Activated gamma-delta T cell (primary cell): ENCODE results near the gene TM9SF1.

Experiments used
- DNase-seq: peaks from one replicate; lab custom pipeline; 2025; lab: John Stamatoyannopoulos, UW

The TM9SF1 gene

GRCh38 chr14:24197056-24197450 is 1.8 kb upstream of the TM9SF1 start:
- no peak for DNase-seq

DNA sequence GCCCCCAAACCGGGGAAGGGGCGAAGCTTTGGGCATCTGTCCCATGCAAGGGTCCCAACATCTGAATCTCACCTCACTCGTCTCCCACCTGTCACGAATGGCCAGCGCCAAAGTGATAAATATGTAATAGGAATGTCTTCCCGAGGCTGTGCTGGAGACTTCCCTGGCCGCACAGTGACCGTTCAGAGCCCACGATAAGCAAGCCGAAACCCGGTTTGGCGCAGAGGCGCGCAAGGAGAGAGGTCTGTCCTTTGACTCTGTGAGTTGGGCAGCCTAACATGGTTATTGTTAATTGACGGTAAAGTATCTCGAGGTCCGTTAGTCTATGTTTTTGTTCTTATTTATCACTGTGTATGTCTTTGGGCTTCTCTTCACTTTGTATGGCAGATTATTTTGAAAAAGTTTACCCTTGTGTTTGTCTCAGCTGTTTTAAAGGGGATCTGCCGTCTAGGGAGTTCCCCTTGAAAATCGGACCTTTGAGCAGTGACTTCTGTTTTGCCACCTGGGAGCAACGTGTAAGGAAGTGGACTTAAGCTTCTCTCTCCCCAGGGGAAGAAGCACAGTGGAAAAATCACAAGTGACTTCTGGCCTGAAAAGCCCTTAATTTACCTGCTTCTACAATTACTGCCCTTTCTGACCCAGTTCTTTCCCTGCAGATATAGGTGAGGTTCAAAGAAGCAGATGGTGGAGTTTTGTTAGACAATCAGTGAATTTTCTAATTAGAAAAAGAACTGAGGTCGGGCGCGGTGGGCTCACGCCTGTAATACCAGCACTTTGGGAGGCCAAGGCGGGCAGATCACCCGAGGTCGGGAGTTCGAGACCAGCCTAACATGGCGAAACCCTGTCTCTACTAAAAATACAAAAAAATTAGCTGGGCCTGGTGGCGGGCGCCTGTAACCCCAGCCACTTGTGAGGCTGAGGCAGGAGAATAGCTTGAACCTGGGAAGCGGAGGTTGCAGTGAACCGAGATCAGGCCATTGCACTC is 1.1 kb upstream of the TM9SF1 start:
- no peak for DNase-seq

GRCh38 chr14:24194873-24195185 is 412 bp downstream of the TM9SF1 start:
- no peak for DNase-seq

DNA sequence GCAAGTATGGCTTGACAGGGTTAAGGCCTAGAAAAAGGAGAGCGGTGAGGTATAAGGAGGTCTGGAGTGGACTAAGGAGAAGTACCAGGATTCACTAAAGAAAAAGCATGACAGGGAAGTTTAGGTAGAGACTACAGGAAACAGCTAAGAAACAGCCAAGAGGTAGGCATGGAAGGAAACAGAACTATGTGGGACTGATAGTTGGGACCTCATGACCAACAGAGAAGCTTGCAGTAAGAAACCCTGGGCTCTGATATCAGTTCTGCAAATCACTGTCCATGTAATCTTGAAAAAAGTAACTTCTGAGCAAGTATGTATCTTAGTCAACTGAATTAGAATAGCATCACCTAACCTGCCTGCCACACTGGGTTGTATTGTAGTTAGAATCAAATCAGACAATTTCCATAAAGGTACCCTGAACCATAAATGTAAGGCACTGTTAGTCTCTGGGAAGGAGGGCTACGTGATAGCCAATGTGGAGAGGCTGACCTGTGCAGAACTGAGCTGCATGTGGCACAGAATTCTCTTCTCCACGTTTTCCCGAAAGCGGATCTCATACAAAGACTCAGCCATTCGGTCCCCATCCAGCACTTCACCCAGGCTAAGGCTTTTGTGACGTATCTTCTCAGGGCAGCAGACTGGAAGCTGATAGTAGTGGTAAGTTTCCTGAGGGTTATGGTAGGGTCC is 912 bp downstream of the TM9SF1 start:
- no peak for DNase-seq

DNA sequence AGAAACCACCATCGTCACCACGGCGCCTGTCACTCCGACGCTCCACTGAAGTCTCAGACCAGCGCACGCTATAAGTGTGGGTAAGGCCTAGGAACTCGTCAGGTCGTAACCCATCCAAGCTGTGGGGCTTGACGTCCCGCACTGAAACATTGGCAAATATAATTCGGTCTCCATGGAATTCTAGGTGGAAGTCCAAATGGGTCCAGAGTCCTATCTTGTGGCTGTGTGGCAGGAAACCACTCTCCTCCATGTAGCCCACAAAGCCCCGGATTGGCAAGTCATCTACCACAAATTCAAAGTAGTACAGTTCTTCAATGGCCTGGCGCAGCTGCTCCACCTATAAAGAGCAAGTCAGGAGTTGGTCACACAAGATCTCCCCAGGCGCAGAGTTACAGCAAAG is 2.3 kb downstream of the TM9SF1 start:
- no peak for DNase-seq

DNA sequence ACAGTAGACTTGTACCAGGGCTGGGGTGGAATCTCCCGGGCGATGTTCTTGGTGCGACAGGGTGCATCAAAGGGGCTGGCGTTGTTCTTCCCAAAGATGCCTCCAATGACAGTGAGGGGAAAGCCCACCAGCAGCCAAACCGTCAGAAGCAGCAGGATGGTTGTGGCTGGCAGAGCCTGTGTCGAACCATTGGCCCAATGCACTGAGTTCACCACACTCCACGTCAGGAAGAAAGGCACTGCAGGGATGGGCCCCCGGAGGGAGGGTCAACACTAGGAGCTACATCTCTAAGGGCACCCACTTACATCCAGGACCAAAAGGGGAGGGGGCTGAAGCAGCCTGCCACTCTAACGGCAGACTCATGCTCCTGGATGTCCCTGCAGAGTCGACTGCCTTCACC is 4.8 kb downstream of the TM9SF1 start:
- no peak for DNase-seq

DNA sequence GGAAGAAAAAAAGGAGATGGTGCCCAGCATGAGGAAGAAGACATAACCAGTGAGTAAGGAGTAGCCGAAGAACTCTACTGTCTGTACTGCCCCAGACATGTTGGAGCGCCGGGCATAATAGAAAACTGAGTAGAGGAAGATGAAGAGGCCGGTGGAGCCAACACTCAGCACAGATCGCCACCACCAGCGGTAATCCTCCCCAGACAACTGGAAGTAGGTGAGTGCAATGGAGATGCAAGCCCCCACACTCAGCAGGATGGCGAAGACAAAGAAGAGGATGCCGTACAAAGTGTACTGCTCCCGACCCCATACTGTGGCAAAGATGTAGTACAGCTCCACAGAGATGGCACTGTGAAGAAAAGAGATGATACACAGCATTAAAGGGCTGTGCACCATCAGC is 5.8 kb downstream of the TM9SF1 start:
- no peak for DNase-seq

DNA sequence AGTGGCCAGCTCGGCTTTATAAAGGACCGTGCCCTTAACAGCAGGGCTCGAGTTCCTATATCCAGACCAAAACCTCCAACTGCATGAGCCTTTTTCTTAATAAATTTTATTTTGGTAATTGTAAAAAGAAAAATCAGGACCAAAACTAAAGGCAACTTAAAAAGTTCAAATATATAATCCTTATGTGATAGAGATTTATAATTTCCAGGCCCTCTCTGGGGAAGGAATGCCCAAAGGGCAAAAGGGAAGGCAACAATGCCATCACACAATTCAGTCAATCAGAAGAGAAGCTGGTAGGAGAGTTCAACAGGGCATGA is 6.2 kb downstream of the TM9SF1 start:
- DNase-seq, result no peak

DNA sequence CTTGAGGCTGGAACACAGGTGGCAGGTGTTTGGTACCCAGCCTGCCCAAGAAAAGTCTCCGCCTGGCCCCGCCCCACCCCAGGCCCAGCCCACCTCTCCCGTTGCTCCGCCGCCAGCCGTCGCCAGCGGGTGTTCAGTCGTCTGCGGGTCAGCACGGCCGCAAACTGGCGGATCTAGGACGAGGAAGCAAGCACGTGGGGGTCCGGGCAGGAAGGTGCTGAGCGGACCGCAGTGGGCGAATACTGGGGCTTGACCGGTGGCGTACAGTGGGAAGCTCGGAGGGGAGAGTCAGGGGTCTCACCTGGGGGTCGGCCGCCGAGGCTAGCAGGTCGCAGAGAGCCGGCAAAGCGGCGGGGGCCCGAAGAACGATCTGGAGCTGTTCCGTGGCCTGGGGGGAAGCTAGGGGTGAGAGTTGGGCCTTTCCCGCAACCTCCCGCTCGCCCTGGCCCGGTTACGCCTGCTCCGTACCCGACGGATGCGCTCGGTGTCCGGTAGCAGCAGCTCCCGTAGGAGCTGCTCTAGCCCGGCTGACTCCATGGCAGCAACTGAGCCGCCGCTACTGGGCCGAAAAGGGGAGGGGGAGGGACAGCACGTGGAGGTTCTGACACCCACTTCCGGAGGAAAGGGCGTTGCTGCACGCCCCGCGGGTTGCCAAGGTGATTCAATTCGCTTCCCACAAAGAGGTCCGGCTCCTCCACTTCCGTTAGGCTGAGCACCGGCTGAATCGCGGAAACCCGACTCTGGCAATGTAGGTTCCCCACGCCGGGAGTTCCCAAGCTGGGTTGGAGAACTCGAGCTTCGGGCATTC is 6.8 kb downstream of the TM9SF1 start, which contains the start of gene IPO4:
IPO4 (minus strand) TSS at position 566 of the 808 bp plus-strand sequence; CDS start at position 537, 29 bp downstream.
- peak; percentile 76 for DNase-seq

- no peak for DNase-seq
Observed at GRCh38 chr14:24187539-24187915, 7.7 kb downstream of the TM9SF1 start.

DNA sequence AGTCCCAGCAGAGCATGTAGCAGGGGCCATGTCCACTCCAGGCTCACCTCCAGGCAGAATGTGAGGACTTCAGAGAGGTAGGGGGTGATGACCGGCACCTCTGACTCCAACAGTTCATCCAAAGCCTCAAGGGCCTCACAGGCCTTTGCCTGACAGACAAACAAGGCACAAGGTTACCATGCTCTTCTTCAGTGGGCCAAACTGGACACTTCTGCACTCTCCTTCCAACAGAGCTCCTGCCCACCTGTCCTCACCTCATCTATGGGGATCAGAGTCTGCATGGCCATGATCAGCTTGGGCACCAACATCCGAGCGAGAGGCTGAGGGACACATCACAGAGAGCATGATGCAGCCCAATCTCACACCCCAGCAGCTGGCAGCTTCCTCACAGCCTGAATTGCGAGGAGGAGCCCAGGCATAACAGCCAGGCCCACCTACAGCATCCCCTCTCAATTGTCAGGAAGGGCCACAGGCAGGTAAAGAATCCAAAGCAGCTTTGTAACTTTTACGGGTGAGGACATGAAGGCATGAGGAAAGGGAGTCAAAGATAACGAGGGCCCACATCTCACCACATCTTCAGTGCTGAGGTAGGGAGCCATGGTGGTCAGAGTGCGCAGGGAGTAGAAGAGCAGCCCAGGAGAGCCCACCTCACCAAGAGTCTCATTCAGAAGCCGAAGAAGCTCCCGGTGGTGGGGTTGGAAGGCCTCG is 8.3 kb downstream of the TM9SF1 start:
- no peak for DNase-seq

GRCh38 chr14:24185741-24186140 is 9.5 kb downstream of the TM9SF1 start:
- no peak for DNase-seq

DNA sequence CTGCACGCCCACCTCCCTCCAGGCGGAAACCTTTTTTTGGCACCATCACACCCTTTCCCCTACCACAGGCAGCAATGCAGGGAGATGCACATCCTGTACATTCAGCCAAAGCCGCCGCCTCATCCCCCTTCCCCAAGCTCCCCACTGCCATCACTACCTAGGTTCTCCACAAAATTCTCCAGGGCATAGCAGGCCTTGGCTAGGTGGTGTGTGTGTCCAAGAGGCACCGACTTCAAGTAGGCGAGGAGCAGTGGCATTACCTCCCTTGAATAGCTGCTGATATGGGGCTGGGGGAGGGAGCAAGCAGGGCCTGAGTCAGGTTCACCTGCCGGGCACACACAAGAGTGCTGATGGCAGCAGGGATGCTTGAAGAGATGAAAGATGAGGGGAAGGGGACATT is 10.2 kb downstream of the TM9SF1 start:
- no peak for DNase-seq

DNA sequence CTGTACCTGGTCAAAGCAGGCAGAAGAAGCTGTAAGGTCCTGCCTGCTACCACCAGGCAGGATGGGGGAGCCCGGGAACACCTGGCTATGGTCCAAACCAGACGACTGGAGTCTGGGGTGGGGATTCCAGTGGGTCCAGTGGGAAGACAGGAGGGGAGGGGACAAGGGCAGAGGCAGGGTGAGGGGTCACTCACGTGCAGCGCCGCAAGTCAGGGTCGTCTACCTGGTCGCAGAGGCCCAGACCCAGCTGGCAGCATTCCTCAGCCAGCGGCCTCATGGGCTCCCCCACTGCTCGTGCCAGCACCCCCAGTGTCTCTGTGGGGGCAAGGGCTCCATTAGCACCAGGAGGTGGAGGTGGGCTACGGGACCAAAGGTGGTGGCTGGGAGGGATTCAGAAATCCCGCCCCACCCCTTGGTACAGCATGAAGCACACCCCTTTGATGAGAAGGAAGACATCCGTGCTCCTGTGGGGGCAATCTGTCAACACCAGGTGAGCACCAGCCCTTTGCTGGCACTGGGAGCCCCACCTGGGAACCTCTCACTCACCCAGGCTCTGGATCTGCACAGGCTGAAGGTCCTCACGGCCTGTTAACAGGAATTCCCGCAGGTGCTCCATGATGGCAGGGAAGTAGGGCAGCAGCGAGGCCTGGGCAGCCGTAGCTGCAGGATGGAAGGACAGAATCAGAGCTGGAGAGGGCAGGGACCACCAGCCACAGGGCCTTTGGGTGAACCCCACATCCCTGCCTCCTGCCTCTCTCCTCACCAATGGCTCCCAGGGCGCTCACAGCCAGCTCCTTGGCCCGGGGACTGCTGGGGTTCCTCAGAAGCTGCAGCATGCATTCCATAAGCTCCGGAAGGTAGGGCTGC is 10.9 kb downstream of the TM9SF1 start:
- no peak for DNase-seq

DNA sequence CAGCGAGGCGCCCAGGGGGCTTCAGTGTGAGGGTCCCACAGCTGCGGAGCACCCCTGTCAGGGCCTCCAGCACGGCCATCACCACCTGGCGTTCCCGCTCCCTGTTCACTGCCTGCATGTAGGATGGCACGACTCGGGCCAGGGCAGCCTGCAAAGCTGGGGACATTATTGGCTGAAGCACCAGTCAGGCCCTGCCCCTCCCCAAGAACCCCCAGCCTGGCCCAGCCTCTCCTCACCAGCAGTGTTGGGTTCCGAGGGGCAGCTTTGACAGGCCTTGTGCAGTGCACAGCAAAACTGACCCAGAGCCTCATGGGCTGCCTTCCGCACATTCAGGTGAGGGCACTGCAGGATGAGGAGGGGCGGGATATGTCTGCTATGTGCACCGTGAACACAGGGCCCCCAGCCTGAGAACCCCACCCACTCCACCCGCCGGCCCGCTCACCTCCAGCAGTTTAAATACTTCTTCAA is 12.2 kb downstream of the TM9SF1 start:
- DNase-seq, result no peak

GRCh38 chr14:24182110-24182882 is 12.9 kb downstream of the TM9SF1 start:
- no peak for DNase-seq

DNA sequence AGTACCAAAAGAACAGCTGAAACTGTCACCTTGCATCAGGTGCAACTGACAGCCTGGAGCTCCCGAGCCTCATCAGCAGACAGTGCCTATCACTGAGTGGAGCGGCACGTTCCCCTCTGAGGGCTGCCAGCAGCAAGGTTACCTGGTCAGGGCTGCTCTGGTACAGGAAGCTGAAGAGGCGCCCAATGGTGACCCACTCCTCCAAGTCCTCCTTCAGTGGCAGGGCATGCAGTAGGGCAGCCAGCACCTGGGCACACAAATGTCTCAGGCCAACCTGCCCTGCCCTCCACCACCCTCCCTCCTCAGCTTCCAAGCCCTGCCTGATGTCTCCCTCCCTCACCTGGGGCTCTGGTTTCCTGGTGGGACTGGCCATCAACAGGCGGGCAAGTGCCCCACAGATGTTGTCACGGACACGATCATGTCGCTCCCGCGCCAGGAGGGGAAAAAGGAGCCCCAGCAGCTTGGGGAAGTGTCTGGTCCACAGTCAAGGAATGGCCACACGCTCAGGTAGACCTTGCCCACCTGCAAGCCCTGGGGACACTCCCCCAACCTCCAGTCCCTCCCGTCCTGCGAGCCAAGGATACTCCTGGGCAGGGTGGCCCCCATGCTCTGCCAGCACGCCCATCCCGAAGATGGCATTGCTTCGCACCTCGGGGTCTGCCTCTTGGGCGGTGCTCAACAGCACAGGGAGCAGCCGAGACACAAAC is 13.7 kb downstream of the TM9SF1 start:
- DNase-seq, result no peak

DNA sequence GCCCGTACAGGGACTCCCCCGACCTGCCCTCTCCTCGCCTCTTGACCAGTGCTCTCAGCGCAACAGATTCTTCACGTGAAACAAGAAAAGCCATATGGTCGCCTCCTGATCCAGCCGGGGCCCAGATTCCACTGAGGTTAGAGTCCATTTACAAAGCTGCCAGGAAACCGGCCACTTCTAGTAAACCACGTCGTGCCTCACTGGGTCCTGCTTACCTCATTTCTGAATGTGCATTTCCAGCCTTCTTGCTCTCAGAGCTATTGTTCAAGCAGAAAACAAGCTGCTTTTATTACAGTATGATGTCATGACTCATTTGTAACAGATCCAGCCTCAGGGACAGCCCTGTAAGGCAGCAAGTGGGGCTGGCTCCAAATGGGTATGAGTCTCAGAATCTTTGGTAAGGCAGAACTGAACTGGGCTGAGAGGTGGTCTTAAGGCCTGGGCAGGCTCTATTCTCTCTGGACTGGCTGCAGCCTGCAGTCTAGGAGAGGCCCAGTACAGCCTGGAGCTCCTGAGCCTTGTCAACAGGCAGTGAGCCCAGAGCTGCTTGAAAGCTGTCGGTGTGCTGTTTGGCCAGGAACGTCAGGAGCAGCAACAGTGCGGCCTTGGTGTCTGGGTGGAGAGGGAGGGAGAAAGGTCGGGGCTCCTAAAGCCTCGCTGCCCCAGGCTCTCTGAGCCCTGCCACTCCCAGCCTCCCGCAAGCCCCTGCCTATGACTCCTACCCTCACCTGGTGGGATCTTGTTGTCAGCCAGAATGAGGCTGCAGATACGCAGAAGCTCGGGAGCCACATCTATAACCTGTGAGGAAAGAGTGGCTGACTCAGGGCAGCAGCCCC is 15.1 kb downstream of the TM9SF1 start:
- DNase-seq, result no peak
